ENCODE results near the gene DRAM2.
"Not testable (repeated sequence)": the region's sequence is repeated elsewhere in the genome, so short reads cannot be mapped to it uniquely, and the experiment has no call there.

Gene DRAM2

GRCh38 chr1:111126354-111126753, 13.5 kb downstream of the DRAM2 start:
- Histone ChIP-seq H3K9ac (no peak overlapping the region), H3K4me3 (no peak overlapping the region), H3K27me3 (no peaks in the 10 kb centered on the region), H3K27ac (no peak overlapping the region), H3K4me2 (no peak overlapping the region), H3K9me3 (no peaks in the 10 kb centered on the region), H3K4me1 (peaks cover 21% of the 10 kb centered on the region), H4K20me1 (no peaks in the 10 kb centered on the region), H3K36me3 (peaks cover 48% of the 10 kb centered on the region)
- no peak for TF ChIP-seq Cebpa-rat (IDR thresholded peaks at IDR 0.05)

GRCh38 chr1:111116496-111116895, 23.4 kb downstream of the DRAM2 start:
- Histone ChIP-seq H3K9ac (no peak overlapping the region), H3K27ac (no peak overlapping the region), H3K27me3 (no peaks in the 10 kb centered on the region), H3K9me3 (no peaks in the 10 kb centered on the region), H3K4me1 (no peaks in the 10 kb centered on the region), H3K4me3 (no peak overlapping the region), H3K36me3 (peaks cover 67% of the 10 kb centered on the region), H3K4me2 (no peak overlapping the region), H4K20me1 (no peaks in the 10 kb centered on the region)
- no peak for TF ChIP-seq Cebpa-rat (IDR thresholded peaks at IDR 0.05)

GRCh38 chr1:111110197-111110899, 29.5 kb downstream of the DRAM2 start:
- peaks cover 33% of the 10 kb centered on the region for H3K36me3 ChIP-seq
- peaks cover 22% of the 10 kb centered on the region for H3K9me3 ChIP-seq
- no peak overlapping the region for H3K27ac ChIP-seq
- H3K4me1 ChIP-seq, result no peaks in the 10 kb centered on the region
- H3K27me3 ChIP-seq, result no peaks in the 10 kb centered on the region
- no peak overlapping the region for H3K9ac ChIP-seq
- no peak overlapping the region for H3K4me3 ChIP-seq
- TF ChIP-seq Cebpa-rat (IDR thresholded peaks at IDR 0.05), result no peak
- H3K4me2 ChIP-seq, result no peak overlapping the region
- no peaks in the 10 kb centered on the region for H4K20me1 ChIP-seq

GRCh38 chr1:111104981-111105380, 34.9 kb downstream of the DRAM2 start:
- Histone ChIP-seq H3K27ac (no peak overlapping the region), H3K27me3 (no peaks in the 10 kb centered on the region), H4K20me1 (no peaks in the 10 kb centered on the region), H3K9me3 (peaks cover 43% of the 10 kb centered on the region), H3K9ac (no peak overlapping the region), H3K4me2 (no peak overlapping the region), H3K4me1 (no peaks in the 10 kb centered on the region), H3K4me3 (no peak overlapping the region), H3K36me3 (peaks cover 26% of the 10 kb centered on the region)
- no peak for TF ChIP-seq Cebpa-rat (IDR thresholded peaks at IDR 0.05)

GRCh38 chr1:111101854-111102642, 37.8 kb downstream of the DRAM2 start:
- no peak for TF ChIP-seq Cebpa-rat (IDR thresholded peaks at IDR 0.05)
- no peak overlapping the region for H3K27ac ChIP-seq
- no peaks in the 10 kb centered on the region for H3K4me1 ChIP-seq
- H3K4me3 ChIP-seq, result no peak overlapping the region
- no peak overlapping the region for H3K4me2 ChIP-seq
- no peaks in the 10 kb centered on the region for H3K27me3 ChIP-seq
- peaks cover 56% of the 10 kb centered on the region for H3K9me3 ChIP-seq
- no peaks in the 10 kb centered on the region for H4K20me1 ChIP-seq
- H3K9ac ChIP-seq, result no peak overlapping the region
- peaks cover 23% of the 10 kb centered on the region for H3K36me3 ChIP-seq

- Histone ChIP-seq H4K20me1 (no peaks in the 10 kb centered on the region), H3K4me3 (no peak overlapping the region), H3K27ac (no peak overlapping the region), H3K4me1 (no peaks in the 10 kb centered on the region), H3K4me2 (no peak overlapping the region), H3K9me3 (peaks cover 80% of the 10 kb centered on the region), H3K27me3 (no peaks in the 10 kb centered on the region), H3K9ac (no peak overlapping the region), H3K36me3 (peaks cover 20% of the 10 kb centered on the region)
- no peak for TF ChIP-seq Cebpa-rat (IDR thresholded peaks at IDR 0.05)
These were observed 40.6 kb downstream of the DRAM2 start for GRCh38 chr1:111099289-111099688.

- Histone ChIP-seq H3K4me1 (no peaks in the 10 kb centered on the region), H3K9me3 (peaks cover 88% of the 10 kb centered on the region), H3K4me3 (no peak overlapping the region), H3K4me2 (no peak overlapping the region), H4K20me1 (no peaks in the 10 kb centered on the region), H3K27me3 (no peaks in the 10 kb centered on the region), H3K9ac (no peak overlapping the region), H3K36me3 (peaks cover 17% of the 10 kb centered on the region), H3K27ac (no peak overlapping the region)
- TF ChIP-seq Cebpa-rat (IDR thresholded peaks at IDR 0.05), result no peak
These were observed 42.4 kb downstream of the DRAM2 start for GRCh38 chr1:111097356-111098099.

- not testable (repeated sequence) for H3K9ac ChIP-seq, H3K36me3 ChIP-seq, H3K4me2 ChIP-seq, H3K27ac ChIP-seq, H3K4me1 ChIP-seq, H3K27me3 ChIP-seq, H3K4me3 ChIP-seq, H4K20me1 ChIP-seq
- H3K9me3 ChIP-seq, result peaks cover 68% of the 10 kb centered on the region
These were observed 44.5 kb downstream of the DRAM2 start for GRCh38 chr1:111095421-111095820.

GRCh38 chr1:111089638-111090037, 50.3 kb downstream of the DRAM2 start:
- TF ChIP-seq Cebpa-rat (IDR thresholded peaks at IDR 0.05), result no peak
- Histone ChIP-seq H3K27ac (no peak overlapping the region), H3K36me3 (no peaks in the 10 kb centered on the region), H4K20me1 (no peaks in the 10 kb centered on the region), H3K4me1 (no peaks in the 10 kb centered on the region), H3K27me3 (no peaks in the 10 kb centered on the region), H3K4me3 (no peak overlapping the region), H3K4me2 (no peak overlapping the region), H3K9ac (no peak overlapping the region), H3K9me3 (peaks cover 24% of the 10 kb centered on the region)

GRCh38 chr1:111085676-111086075, 54.2 kb downstream of the DRAM2 start:
- H3K27me3 ChIP-seq, result no peaks in the 10 kb centered on the region
- H3K36me3 ChIP-seq, result no peaks in the 10 kb centered on the region
- peaks cover 13% of the 10 kb centered on the region for H3K9me3 ChIP-seq
- H3K4me3 ChIP-seq, result no peak overlapping the region
- no peak overlapping the region for H3K4me2 ChIP-seq
- H3K9ac ChIP-seq, result no peak overlapping the region
- no peak overlapping the region for H3K27ac ChIP-seq
- no peaks in the 10 kb centered on the region for H3K4me1 ChIP-seq
- TF ChIP-seq Cebpa-rat (IDR thresholded peaks at IDR 0.05), result no peak
- no peaks in the 10 kb centered on the region for H4K20me1 ChIP-seq

Measured in BLaER1 (cell line).